Measurements from ENCODE around the gene MCOLN2.
A peak's percentile ranks its signal among the peaks of the same experiment; 100 is the strongest.

Gene MCOLN2

DNA sequence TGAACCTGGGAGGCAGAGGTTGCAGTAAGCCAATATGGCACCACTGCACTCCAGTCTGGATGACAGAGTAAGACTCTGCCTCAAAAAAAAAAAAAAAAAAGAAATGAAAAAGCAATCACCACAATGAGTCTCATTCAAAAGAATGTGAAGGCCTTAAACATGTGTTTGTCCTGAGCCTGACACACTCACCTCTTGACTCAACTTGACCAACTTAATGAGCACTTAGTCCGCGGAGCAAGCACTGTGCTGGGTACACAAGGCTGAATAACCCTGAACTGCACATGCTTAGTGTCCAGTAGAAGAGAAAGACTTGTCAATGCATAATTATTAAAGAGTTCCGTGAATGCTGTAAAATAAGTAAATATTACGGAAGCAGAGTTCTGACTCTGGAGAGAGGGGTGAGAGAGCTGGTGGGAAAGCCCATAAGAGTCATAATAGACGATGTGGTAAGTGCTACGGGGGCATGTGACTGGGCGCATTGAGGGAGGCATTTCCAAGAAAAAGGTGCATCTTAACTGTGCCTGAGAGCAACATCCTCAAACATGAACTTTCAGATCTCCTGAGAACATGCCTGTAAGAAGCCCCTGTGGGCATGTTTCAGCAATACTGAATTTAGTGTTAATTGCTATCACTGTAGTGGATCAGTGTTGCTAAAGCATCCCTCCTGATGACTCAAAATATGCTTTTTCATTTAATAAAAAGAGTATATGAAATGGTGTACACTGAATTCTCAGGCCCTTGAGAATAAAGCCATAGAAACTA lies 27.2 kb downstream of the MCOLN2 start:
- peak overlapping the region; percentile 83 for H3K27ac Mint-ChIP-seq
- H3K9me3 Mint-ChIP-seq, result no peaks in the 10 kb centered on the region
- H3K27me3 Mint-ChIP-seq (ENCODE audit: low read depth), result no peaks in the 10 kb centered on the region
- H3K4me1 Mint-ChIP-seq (ENCODE audit: low read depth), result peaks cover 51% of the 10 kb centered on the region
- peak overlapping the region; percentile 33 for H3K4me3 Mint-ChIP-seq
- peaks cover 38% of the 10 kb centered on the region for H3K36me3 Mint-ChIP-seq (ENCODE audit: low read depth)
- peak; percentile 76 for DNase-seq (ENCODE audit: low spot score)

DNA sequence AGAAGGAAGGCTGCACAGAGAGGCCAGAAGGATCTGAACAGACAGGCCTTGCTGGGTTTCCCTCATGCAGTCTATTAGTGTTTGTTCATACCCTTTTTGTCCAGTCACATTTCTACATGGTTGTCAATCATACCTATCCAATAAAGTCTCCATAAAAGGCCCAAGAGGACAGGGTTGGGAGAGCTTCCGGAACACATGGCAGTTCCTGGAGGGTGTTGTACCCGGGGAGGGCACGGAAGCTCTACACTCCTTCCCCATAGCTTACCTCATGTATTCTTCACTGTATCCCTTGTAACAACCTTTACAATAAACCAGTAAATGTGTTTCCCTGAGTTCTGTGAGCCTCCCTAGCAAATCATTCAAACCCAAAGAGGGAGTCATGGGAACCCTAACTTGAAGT lies 28.0 kb downstream of the MCOLN2 start:
- peaks cover 40% of the 10 kb centered on the region for H3K36me3 Mint-ChIP-seq (ENCODE audit: low read depth)
- no peak for DNase-seq (ENCODE audit: low spot score)
- peak overlapping the region; percentile 17 for H3K27ac Mint-ChIP-seq
- no peaks in the 10 kb centered on the region for H3K9me3 Mint-ChIP-seq
- H3K4me1 Mint-ChIP-seq (ENCODE audit: low read depth), result peaks cover 46% of the 10 kb centered on the region
- H3K27me3 Mint-ChIP-seq (ENCODE audit: low read depth), result no peaks in the 10 kb centered on the region
- H3K4me3 Mint-ChIP-seq, result no peak overlapping the region

DNA sequence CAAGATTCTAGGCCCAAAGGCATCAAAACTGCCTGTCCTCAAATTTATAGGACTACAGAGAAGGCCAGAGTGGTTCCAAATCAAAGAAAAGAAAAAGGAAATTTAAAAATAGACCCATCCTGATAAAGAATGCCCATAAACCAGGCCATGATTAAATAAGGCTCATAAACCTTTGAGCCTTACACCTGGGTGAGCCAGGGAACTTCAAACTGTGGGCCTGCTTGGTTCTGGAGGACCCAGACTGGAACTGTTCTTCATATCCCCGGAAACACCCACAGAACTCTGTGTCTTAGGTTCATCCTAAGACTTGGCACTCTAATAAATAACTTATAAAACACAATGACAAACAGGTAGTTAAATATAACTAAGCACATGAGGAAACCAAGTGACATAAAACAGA lies 28.8 kb downstream of the MCOLN2 start:
- no peak for DNase-seq (ENCODE audit: low spot score)
- Mint-ChIP-seq H3K9me3 (no peaks in the 10 kb centered on the region), H3K36me3 (ENCODE audit: low read depth) (peaks cover 48% of the 10 kb centered on the region), H3K27ac (no peak overlapping the region), H3K4me1 (ENCODE audit: low read depth) (peaks cover 38% of the 10 kb centered on the region), H3K27me3 (ENCODE audit: low read depth) (no peaks in the 10 kb centered on the region), H3K4me3 (no peak overlapping the region)

DNA sequence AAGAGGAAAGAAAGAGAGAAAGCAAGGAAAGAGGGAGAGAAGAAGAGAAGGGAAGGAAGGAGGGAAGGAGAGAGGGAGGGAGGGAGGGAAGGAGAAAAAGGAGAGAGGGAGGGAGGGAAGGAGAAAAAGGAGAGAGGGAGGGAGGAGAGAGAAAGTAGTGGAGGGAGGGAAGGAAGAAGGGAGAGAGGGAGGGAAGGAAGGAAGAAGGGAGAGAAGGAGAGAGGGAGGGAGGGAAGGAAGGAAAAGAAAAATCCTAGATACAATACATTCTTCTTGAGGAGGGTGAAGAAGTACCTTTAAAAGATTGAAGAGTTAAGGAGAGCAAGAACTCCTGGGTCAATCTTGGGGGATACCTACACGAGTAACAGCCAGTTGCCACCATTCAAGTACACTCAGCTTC lies 29.2 kb downstream of the MCOLN2 start:
- DNase-seq (ENCODE audit: low spot score), result no peak
- Mint-ChIP-seq H3K27ac (no peak overlapping the region), H3K36me3 (ENCODE audit: low read depth) (peaks cover 51% of the 10 kb centered on the region), H3K9me3 (no peaks in the 10 kb centered on the region), H3K4me1 (ENCODE audit: low read depth) (peaks cover 34% of the 10 kb centered on the region), H3K4me3 (no peak overlapping the region), H3K27me3 (ENCODE audit: low read depth) (no peaks in the 10 kb centered on the region)

DNA sequence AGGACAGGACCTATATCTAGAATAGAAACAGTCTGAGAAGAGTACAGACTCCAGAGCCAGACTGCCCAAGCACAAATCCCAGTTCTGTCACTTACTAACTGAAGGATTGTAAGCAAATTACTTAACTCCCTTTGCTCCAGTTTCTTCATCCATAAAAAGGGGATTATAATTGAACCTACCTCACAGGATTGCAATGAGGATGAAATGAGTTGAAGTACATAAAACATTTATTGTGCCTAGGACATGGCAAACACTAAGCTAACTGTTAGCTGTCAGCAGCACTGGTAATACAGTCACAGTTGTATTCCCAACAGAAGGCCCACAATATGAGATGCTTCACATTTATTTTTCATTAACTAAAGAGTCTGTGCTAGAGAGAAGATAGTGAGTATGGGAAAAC lies 33.9 kb downstream of the MCOLN2 start:
- Mint-ChIP-seq H3K36me3 (ENCODE audit: low read depth) (peaks cover 37% of the 10 kb centered on the region), H3K4me1 (ENCODE audit: low read depth) (peaks cover 24% of the 10 kb centered on the region), H3K27me3 (ENCODE audit: low read depth) (no peaks in the 10 kb centered on the region), H3K4me3 (no peak overlapping the region), H3K27ac (no peak overlapping the region), H3K9me3 (no peaks in the 10 kb centered on the region)
- DNase-seq (ENCODE audit: low spot score), result no peak

DNA sequence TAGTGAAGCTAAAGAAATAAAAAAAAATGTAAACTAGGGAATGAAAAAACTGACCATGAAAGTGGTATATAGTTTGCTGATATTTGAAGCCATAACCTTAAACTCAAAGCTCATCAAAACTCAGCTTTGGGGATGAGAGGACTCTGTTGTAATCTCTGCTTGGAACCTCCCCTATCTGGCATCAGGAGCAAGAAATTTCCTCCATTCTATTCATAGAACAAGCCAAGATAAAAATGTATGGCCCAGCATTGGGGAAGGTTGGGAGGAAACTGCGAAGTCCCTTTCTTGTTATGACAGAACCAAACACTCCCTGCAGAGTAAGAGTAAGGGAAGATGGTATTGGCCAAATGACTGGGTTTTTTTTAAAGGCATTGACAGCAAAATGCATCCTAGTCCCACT lies 35.6 kb downstream of the MCOLN2 start:
- DNase-seq (ENCODE audit: low spot score), result no peak
- no peaks in the 10 kb centered on the region for H3K27me3 Mint-ChIP-seq (ENCODE audit: low read depth)
- peaks cover 27% of the 10 kb centered on the region for H3K4me1 Mint-ChIP-seq (ENCODE audit: low read depth)
- peaks cover 46% of the 10 kb centered on the region for H3K36me3 Mint-ChIP-seq (ENCODE audit: low read depth)
- no peak overlapping the region for H3K4me3 Mint-ChIP-seq
- H3K27ac Mint-ChIP-seq, result no peak overlapping the region
- H3K9me3 Mint-ChIP-seq, result no peaks in the 10 kb centered on the region

DNA sequence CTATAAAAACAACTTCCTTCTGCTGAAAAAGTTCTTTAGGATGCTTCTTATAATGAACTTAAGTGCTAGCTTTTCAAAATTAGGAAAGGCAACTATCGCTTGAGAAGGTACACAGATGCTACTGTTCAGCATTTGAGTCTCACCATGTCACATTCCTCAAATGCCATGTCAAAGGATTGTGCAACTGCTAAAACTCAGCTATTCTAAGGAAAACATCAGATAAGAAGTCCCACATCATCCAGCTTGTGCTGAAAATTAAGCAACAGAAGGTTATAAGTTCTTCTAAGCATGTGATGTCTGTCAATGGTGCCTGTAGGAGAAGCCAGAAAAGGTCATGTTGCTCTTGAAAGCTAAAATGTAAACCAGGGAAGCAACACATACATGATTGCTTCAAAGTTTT lies 36.5 kb downstream of the MCOLN2 start:
- Mint-ChIP-seq H3K4me1 (ENCODE audit: low read depth) (peaks cover 27% of the 10 kb centered on the region), H3K36me3 (ENCODE audit: low read depth) (peaks cover 46% of the 10 kb centered on the region), H3K9me3 (no peaks in the 10 kb centered on the region), H3K27me3 (ENCODE audit: low read depth) (no peaks in the 10 kb centered on the region), H3K27ac (no peak overlapping the region), H3K4me3 (no peak overlapping the region)
- DNase-seq (ENCODE audit: low spot score), result no peak

DNA sequence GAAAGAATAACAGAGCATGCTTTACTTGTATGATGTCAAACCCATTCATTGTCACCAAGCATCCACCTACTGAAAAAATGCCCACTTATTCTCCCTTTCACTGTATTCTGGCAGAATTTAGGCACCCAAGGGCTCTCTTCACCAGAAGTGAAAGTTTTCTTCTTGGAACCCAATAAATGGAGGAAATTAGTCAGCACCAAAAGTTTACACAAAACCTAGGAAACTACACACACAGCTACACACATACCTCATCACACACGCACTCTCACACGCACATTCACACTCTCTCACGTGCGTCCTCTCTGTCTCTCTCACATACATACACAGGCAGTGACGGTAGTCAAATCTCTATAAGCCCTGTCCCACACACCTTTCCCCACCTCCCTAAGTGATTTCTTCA lies 37.6 kb downstream of the MCOLN2 start:
- peak overlapping the region; percentile 11 for H3K4me3 Mint-ChIP-seq
- peak overlapping the region; percentile 58 for H3K27ac Mint-ChIP-seq

DNA sequence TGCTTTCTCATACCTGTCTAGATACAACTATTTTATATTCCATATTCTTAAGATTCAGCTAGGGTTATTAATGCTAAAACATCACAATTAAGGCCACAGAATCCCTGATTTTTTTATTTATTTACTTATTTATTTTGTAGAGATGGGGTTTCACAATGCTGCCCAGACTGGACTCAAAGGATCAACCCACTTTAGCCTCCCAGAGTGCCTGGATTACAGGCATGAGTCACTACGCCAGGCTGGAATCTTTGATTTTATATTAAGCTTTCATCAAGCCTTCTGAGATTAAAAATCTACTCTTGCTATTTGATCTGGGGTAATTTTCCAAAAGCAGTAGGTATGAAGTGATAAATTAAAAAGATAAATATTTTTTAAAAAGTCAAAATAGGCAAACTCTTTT lies 38.9 kb downstream of the MCOLN2 start:
- peaks cover 49% of the 10 kb centered on the region for H3K36me3 Mint-ChIP-seq (ENCODE audit: low read depth)
- no peaks in the 10 kb centered on the region for H3K9me3 Mint-ChIP-seq
- peaks cover 28% of the 10 kb centered on the region for H3K4me1 Mint-ChIP-seq (ENCODE audit: low read depth)
- DNase-seq (ENCODE audit: low spot score), result no peak
- no peak overlapping the region for H3K4me3 Mint-ChIP-seq
- no peaks in the 10 kb centered on the region for H3K27me3 Mint-ChIP-seq (ENCODE audit: low read depth)
- no peak overlapping the region for H3K27ac Mint-ChIP-seq

More for the DNA sequence above, 37.6 kb downstream of the MCOLN2 start:
- Mint-ChIP-seq H3K4me1 (ENCODE audit: low read depth) (peaks cover 27% of the 10 kb centered on the region), H3K9me3 (no peaks in the 10 kb centered on the region), H3K36me3 (ENCODE audit: low read depth) (peaks cover 52% of the 10 kb centered on the region), H3K27me3 (ENCODE audit: low read depth) (no peaks in the 10 kb centered on the region)
- DNase-seq (ENCODE audit: low spot score), result peak; percentile 73

DNA sequence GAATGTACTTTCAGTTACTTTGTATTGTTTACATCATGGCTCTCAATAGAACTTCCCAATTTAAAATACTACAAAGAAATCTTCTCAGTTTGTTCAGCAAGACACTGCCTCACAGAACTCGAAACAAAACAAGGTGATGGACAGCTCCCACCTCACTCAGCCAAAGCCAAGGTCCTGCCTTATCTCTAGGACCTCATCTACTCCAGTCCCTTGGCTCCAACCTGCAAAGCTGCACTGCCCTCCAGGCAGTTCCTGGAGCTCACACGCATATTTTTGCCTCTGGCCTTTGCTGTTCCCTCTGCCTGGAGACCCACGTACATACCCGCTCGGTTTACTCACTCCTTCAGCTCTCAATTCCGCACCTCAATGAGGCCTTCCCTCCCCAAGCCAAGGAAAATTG lies 40.3 kb downstream of the MCOLN2 start:
- H3K4me3 Mint-ChIP-seq, result no peak overlapping the region
- H3K36me3 Mint-ChIP-seq (ENCODE audit: low read depth), result peaks cover 55% of the 10 kb centered on the region
- peaks cover 27% of the 10 kb centered on the region for H3K4me1 Mint-ChIP-seq (ENCODE audit: low read depth)
- no peaks in the 10 kb centered on the region for H3K9me3 Mint-ChIP-seq
- no peaks in the 10 kb centered on the region for H3K27me3 Mint-ChIP-seq (ENCODE audit: low read depth)
- no peak overlapping the region for H3K27ac Mint-ChIP-seq
- no peak for DNase-seq (ENCODE audit: low spot score)

DNA sequence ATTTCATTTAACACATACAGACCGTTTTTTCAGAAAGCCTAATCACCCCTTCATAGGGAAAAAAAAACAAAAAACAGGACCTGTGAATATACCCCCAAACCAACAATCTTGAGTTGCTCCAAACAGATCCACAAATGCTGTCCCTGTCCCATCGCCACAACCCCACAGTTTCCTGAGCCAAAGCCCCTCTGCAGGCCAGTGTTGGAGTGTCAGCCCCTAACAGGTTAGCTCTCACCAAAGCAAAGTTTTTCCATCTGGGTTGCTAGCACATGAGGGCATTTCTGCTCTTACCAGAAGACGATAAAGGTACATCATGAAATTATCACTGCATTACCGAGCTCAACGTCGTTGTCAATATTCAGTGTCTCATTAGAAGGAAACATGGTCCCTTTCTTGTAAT lies 40.8 kb downstream of the MCOLN2 start:
- peaks cover 23% of the 10 kb centered on the region for H3K4me1 Mint-ChIP-seq (ENCODE audit: low read depth)
- no peak for DNase-seq (ENCODE audit: low spot score)
- peaks cover 58% of the 10 kb centered on the region for H3K36me3 Mint-ChIP-seq (ENCODE audit: low read depth)
- no peaks in the 10 kb centered on the region for H3K9me3 Mint-ChIP-seq
- H3K27me3 Mint-ChIP-seq (ENCODE audit: low read depth), result no peaks in the 10 kb centered on the region
- no peak overlapping the region for H3K4me3 Mint-ChIP-seq
- no peak overlapping the region for H3K27ac Mint-ChIP-seq

DNA sequence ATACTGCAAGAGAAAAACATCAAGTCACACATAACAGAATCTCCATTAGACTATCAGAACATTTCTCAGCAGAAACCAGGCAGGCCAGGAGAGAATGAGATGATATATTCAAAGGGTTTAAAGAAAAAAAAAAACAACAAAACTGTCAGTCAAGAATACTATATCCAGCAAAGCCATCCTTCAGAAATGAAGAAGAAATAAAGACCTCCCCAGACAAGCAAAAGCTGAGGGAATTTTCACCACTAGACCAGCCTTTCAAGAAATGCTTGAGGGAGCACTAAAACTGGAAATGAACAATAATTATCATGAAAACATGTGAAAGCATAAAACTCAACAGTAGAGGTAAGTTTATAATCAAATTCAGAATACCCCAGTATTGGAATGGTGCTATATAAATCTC lies 47.2 kb downstream of the MCOLN2 start:
- Mint-ChIP-seq H3K27me3 (ENCODE audit: low read depth) (no peaks in the 10 kb centered on the region), H3K27ac (no peak overlapping the region), H3K9me3 (peaks cover 7% of the 10 kb centered on the region), H3K4me1 (ENCODE audit: low read depth) (peaks cover 27% of the 10 kb centered on the region), H3K4me3 (no peak overlapping the region), H3K36me3 (ENCODE audit: low read depth) (peaks cover 68% of the 10 kb centered on the region)
- no peak for DNase-seq (ENCODE audit: low spot score)

DNA sequence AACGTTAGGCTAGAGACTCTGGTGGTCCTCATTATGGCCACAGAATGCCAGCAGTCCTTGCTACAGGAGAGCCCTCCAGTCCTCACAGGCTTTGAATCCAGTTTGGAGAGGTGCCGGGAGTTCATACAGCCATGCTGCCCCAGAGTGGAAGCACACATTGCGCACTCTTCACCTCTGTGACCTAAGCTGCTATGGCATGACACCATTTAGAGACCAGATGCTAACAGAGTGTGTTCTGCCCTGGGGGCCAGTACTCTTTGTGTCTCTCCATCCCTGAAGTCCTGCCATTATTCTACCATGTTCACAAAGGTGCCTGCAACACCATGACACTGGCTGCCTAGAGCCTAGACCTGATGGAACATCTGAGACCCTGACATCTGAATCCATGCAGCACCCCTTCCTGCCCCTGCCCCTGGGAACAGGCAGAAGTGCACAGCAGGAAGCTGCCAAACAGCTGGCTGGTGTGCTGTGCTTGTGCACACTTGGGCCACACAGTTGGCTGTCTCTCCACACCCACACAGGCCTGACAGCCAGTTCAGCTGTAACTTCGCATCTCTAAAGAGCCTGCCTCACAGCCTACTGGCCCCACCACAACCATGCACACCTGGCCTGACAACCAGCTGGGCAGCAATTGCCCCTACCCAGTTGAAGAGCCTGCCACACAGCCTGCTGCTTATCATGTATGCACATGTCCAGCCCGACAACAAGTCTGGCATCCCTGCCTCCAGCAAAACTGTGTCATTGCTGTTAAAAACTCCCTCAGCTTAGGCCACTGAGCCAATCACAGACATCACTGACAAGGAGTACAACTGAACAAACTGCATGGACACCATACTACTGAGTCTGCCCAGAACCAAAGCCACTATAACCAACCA lies 49.1 kb downstream of the MCOLN2 start:
- H3K36me3 Mint-ChIP-seq (ENCODE audit: low read depth), result peaks cover 56% of the 10 kb centered on the region
- H3K27ac Mint-ChIP-seq, result no peak overlapping the region
- no peak for DNase-seq (ENCODE audit: low spot score)
- H3K4me1 Mint-ChIP-seq (ENCODE audit: low read depth), result peaks cover 28% of the 10 kb centered on the region
- H3K9me3 Mint-ChIP-seq, result peaks cover 7% of the 10 kb centered on the region
- no peaks in the 10 kb centered on the region for H3K27me3 Mint-ChIP-seq (ENCODE audit: low read depth)
- H3K4me3 Mint-ChIP-seq, result no peak overlapping the region

DNA sequence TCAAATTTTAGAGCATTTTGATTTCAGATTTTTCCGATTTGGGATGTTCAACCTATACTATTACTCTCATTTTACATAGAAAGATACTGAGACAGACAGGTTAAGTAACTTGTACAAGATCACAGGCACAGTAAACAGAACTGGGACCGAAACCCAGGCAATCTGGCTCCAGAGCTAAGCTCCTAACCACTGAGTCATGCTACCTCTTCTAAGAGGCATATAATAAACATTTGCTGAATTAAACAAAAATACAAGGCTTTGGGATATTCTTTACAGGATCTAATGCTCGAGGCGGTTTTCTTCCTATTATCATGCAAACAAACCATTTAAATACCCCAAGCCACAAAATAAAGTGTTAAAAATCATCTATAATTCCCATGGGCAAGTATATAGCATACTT lies 50.3 kb downstream of the MCOLN2 start:
- DNase-seq (ENCODE audit: low spot score), result no peak

More for the DNA sequence above, 50.3 kb downstream of the MCOLN2 start:
- H3K4me3 Mint-ChIP-seq, result no peak overlapping the region
- H3K9me3 Mint-ChIP-seq, result peaks cover 7% of the 10 kb centered on the region
- H3K27ac Mint-ChIP-seq, result no peak overlapping the region
- no peaks in the 10 kb centered on the region for H3K27me3 Mint-ChIP-seq (ENCODE audit: low read depth)
- peaks cover 28% of the 10 kb centered on the region for H3K4me1 Mint-ChIP-seq (ENCODE audit: low read depth)
- peaks cover 44% of the 10 kb centered on the region for H3K36me3 Mint-ChIP-seq (ENCODE audit: low read depth)
